HG03097 (cell line): ENCODE data around the gene SH3PXD2B.

Experiments used
- ATAC-seq: cut with Tn5 transposase; IDR thresholded peaks from one replicate; pipeline ENCODE4 v1.9.1; 2021; ENCODE audit not compliant: unreplicated experiment, low FRiP score

SH3PXD2B gene

DNA sequence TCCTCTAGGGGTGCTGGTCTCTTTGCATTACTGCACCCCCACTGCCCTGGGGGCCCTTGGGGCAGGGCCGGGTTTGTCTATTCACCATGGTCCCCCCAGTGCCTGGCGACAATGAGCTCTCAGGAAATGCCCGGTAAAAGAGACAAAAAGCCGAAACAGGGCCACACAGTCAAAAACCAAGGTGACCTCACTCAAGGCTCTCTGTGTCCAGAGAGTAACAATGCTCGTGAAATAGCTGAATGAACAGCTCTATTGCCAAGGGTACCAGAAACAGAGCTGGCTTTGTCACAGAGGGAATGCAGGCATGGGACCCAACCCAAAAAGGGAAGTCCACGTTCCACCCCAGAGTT lies 16.0 kb downstream of the SH3PXD2B start:
- ATAC-seq, result no peak

DNA sequence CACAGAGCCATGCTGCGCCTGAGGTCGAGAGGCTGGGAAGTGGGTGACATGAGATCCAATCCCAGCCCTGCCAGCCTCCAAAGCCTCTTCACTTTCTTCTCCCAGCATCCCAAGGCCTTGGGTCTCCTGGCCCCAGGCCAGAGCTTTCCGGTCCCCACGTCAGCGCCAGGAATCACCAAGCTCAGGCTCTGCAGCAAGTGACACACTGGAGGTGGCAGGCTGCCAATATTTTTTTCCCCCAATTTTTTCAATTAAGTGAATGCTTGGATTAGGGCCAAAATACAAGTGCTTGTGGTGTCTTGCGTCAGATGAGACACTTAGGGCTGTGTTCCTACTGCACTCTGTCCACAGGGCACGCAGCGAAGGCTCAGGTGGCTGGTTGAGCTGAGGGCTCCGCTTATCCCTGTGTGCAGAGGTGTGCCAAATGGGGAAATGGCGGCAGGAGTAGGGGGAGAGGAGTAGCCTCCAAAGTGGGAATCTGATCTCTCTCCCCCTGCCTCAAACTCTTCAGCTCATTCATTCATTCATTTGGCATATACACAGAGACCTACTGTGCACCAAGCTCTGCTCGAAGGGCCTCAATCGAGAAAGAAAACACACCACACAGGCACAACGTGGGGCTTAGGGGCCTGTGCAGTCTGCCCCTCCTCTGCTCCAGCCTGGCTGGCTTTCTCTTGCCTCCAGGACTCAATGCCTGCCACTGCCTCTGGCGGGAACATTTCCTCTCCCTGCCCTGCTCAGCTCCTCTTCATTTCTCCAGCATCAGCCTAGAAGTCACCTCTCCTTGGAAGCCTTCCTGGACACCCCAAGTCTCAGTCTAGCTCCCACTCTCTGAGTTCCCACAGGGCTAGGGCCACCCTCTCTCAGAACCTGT lies 16.6 kb downstream of the SH3PXD2B start:
- no peak for ATAC-seq

DNA sequence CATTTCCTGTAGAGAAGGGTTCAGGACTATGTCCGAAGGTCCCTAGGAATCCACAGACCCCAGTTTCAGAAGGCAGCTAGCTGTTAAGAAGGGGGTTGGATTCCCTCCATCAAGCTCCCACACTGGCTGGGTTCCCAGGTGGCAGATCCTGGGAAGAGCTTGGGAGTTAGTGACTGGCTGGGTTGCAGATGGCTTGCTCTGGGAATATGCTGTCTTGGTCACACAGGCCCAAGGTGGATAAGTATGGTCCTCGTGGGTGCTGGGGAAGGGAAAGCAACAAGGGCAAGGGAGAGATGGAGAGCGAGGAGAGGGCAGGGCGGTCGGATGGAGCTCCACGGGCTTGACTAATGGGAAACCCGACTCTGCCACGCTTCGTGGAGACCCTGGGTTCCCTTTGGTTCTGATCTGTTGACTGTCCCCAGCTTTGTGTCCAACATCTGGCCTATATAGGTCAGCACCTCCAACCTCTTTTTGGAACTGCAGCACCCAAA lies 17.4 kb downstream of the SH3PXD2B start:
- no peak for ATAC-seq

- ATAC-seq, result no peak
Measured at GRCh38 chr5:172436078-172436878, 18.0 kb downstream of the SH3PXD2B start.

GRCh38 chr5:172435362-172436077 lies 18.8 kb downstream of the SH3PXD2B start:
- no peak for ATAC-seq

GRCh38 chr5:172434251-172434650 lies 20.1 kb downstream of the SH3PXD2B start:
- ATAC-seq, result no peak

GRCh38 chr5:172433513-172433912 lies 20.8 kb downstream of the SH3PXD2B start:
- no peak for ATAC-seq

- ATAC-seq, result no peak
Measured at GRCh38 chr5:172433071-172433470, 21.3 kb downstream of the SH3PXD2B start.

DNA sequence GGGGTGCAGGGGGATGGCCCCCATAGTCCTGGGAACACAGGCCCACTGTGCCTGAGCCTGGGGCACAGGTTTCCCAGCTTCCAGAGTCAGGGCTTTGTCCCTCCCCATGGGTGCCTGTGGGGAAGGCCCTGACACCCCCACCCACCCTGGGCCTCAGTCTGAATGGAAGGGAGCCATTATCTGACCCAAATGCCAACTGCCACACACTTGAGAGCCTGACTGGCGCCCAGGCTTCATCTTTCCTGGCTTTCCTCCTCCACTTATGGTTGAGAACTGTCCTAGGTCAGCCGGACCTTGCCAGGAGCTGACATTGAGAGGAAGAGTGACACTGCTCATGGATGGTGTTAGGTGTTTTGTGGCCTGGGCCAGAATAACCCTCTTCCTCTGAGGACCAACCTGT lies 24.0 kb downstream of the SH3PXD2B start:
- no peak for ATAC-seq

- no peak for ATAC-seq
Measured at GRCh38 chr5:172429201-172429940, 25.0 kb downstream of the SH3PXD2B start.

GRCh38 chr5:172428224-172429166 lies 25.8 kb downstream of the SH3PXD2B start:
- ATAC-seq, result no peak

DNA sequence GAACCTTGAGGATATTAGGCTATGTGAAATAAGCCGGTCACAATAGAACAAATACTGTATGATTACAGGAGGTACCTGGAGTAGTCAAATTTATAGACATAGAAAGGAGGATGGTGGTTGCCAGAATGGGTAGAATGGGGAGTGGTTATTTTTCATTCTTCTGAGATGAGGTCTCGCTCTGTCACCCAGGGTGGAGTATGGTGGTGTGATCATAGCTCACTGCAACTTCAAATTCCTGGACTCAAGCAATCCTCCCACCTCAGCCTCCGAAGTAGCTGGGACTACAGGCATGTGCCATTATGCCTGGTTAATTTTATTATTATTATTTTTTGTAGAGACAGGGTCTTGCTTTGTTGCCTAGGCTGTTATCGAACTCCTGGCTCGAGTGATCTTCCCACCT lies 27.1 kb downstream of the SH3PXD2B start:
- ATAC-seq, result no peak

DNA sequence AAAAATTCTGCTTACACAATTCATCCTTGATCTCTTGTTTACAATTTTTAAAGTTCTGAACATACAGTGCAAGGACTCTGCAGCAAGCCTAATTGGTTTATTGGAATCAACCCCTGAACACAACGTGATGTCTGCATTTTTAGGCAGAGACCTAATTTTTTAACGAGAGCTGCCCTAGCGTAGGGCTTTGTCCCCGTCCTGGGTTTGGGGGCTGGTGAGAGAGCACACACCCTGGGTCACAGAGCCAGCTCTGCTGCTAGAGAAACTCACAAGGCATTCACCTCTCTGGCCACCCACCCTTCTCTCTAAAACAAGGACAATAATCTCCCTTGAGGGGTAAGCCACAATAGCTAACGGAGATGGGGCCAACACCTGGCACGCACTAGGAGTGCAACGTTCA lies 28.2 kb downstream of the SH3PXD2B start:
- no peak for ATAC-seq

GRCh38 chr5:172425402-172425801 lies 28.9 kb downstream of the SH3PXD2B start:
- no peak for ATAC-seq

GRCh38 chr5:172424808-172425207 lies 29.5 kb downstream of the SH3PXD2B start:
- ATAC-seq, result no peak

DNA sequence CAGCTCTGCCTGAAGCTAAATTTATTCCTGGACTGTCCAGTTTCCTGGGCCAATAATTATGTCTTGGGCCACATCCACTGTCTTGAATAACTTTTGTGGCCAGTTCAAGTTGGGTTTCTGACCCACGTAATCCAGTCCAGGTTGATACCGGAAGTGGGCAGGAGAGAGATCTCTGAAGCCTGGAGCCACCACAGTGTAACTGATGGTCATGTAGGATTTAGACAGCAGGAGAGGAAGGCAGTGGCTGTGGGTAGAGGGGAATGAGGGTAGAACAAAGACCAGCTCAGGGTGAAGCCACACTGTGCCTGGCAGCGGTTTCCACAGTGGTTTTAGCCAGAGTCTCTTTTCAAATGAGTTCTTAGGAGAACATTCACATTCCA lies 30.2 kb downstream of the SH3PXD2B start:
- ATAC-seq, result no peak

GRCh38 chr5:172423379-172424110 lies 30.8 kb downstream of the SH3PXD2B start:
- no peak for ATAC-seq

- ATAC-seq, result no peak
Measured at GRCh38 chr5:172422255-172422654, 32.1 kb downstream of the SH3PXD2B start.

DNA sequence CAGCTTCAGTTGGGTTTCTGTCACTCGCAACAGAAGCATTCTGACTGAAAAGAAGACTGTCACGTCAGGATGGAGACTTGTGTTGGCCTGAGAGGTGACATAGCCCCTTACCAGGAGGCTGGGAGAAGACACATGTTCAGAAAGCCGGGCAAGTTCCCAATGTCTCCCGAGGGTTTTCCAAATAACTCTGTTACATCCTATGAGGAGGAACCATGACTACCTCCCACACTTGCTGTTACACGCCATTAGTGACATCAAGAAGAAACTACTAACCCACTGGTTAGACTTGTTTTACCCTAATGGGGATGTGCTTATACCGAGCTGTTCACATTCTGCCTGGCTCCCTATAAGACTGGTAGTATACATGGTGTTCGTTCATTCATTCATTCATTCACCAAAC lies 33.3 kb downstream of the SH3PXD2B start:
- no peak for ATAC-seq
